Measurements from ENCODE around the gene QRFP. TPM values are rescaled to one million over a fixed set of nuclear protein-coding genes. Genes with fewer than 3 reads are reported as not detected.

The QRFP gene
- total RNA-seq, 1 experiment from 2014 or later: not detected

- intact Hi-C loops (cut with micrococcal nuclease): no loop called here
- peaks cover 18 to 20% of the 10 kb centered on the region in 2 experiments for H3K4me1 ChIP-seq (ENCODE audit: control insufficient read depth in 1 of 2, insufficient read depth in 2 of 2, low read length in 2 of 2)
- no peaks in the 10 kb centered on the region for H3K9me2 ChIP-seq (ENCODE audit: insufficient read depth)
- ChIA-PET CTCF (no interaction called here), POLR2A (no interaction called here), RAD21 (ENCODE audit: low non-redundant PET in 1 of 2, low total read pairs in 2 of 2, uncharacterized antibody in 2 of 2, unreplicated experiment in 2 of 2) (no interaction called here)
- H3K9me3 ChIP-seq (ENCODE audit: control insufficient read depth in 1 of 2, insufficient read depth in 1 of 2, low read depth in 1 of 2, low read length in 2 of 2): no peaks in the 10 kb centered on the region
- no TSS peak for BruUV-seq (replicated peaks)
- TF ChIP-seq REST (IDR thresholded peaks at IDR 0.05; ENCODE audit: low read depth) (no peak), EZH2phosphoT487 (IDR thresholded peaks at IDR 0.05; ENCODE audit: borderline replicate concordance) (no peak), ZFX (IDR thresholded peaks at IDR 0.05) (no peak), MAX (IDR thresholded peaks at IDR 0.05) (no peak)
- H3K4me3 ChIP-seq (replicated peaks in 1 of 2; ENCODE audit: low read depth in 1 of 2, low read length in 2 of 2): no peak overlapping the region
- no peak overlapping the region for H2AFZ ChIP-seq (ENCODE audit: low read depth, low read length, poor library complexity, severe bottlenecking)
- H4K20me1 ChIP-seq (ENCODE audit: insufficient read depth): no peaks in the 10 kb centered on the region
- H3K27me3 ChIP-seq (ENCODE audit: insufficient read depth, low read length): no peaks in the 10 kb centered on the region
- no peaks in the 10 kb centered on the region for H3K36me3 ChIP-seq (ENCODE audit: control insufficient read depth in 1 of 2, insufficient read depth in 2 of 2, low read length in 2 of 2)
- DNase-seq (ENCODE audit: low read depth, low spot score): no peak
- no peak overlapping the region for H3K4me2 ChIP-seq (ENCODE audit: low read length)
- no peak overlapping the region for H3K9ac ChIP-seq (ENCODE audit: low read length)
- no peak for ATAC-seq
- no peaks in the 10 kb centered on the region for H3K79me2 ChIP-seq (ENCODE audit: insufficient read depth, low read length)
- H3K27ac ChIP-seq (ENCODE audit: low read depth, low read length): no peak overlapping the region
Observed at GRCh38 chr9:130923611-130924447, 27.2 kb upstream of the QRFP start.
